Spinal cord (tissue), 10 donors: ENCODE results near the gene TRMT2A. TPM values are rescaled to one million over a fixed set of nuclear protein-coding genes. Genes with fewer than 3 reads are reported as not detected.
A peak's percentile ranks its signal among the peaks of the same experiment; 100 is the strongest.
"Not testable (repeated sequence)": the region's sequence is repeated elsewhere in the genome, so short reads cannot be mapped to it uniquely, and the experiment has no call there.

Experiments
- DNase-seq, 6 donors: peaks; one replicate each; pipeline versions ENCODE4 v3.0.0 to v3.0.0-alpha.2; 2013 to 2015; ENCODE audit warnings: low spot score in 6 of 6, low read depth in 4 of 6
- H3K27ac ChIP-seq: one replicate; pipeline ENCODE4 v1.5.1; 2013; ENCODE audit warnings: low read depth, low read length, control low read depth
- H3K27me3 ChIP-seq: one replicate; pipeline ENCODE4 v1.6.1; 2013; ENCODE audit warnings: low read length; ENCODE audit not compliant: control insufficient read depth, insufficient read depth
- H3K36me3 ChIP-seq: one replicate; pipeline ENCODE4 v1.6.1; 2013; ENCODE audit warnings: low read length; ENCODE audit not compliant: control insufficient read depth, insufficient read depth
- H3K4me1 ChIP-seq: one replicate; pipeline ENCODE4 v1.6.1; 2013; ENCODE audit warnings: low read length; ENCODE audit not compliant: control insufficient read depth, insufficient read depth
- H3K4me3 ChIP-seq: one replicate; pipeline ENCODE4 v1.5.1; 2013; ENCODE audit warnings: low read depth, low read length, control low read depth
- H3K9me3 ChIP-seq: one replicate; pipeline ENCODE4 v1.6.1; 2013; ENCODE audit warnings: low read length; ENCODE audit not compliant: control insufficient read depth, insufficient read depth
- WGBS: methylation state at CpG from one replicate; pipeline ENCODE4 v1.1.5; 2013; ENCODE audit warnings: missing lambda C conversion rate; ENCODE audit not compliant: insufficient coverage; 5-methylcytosine and 5-hydroxymethylcytosine counted together
- polyA plus RNA-seq, 2 donors: library from polyadenylated mRNA; unstranded; fragments of 120-200 nt; gene quantifications; one replicate each; pipeline ENCODE4 v1.2.1, GENCODE V29; 2013; ENCODE audit not compliant: insufficient read length in 2 of 2
- total RNA-seq, 2 donors: library from RNA; depleted of rRNA in 1 of 2; stranded (reverse); fragments of 120-200 nt in 1 of 2; fragments of >200 nt in 1 of 2; gene quantifications; one replicate each; pipeline versions ENCODE4 v1.2.3 to v1.2.4, GENCODE V29; 2013 to 2014
- donor health status: healthy.

Gene TRMT2A
- total and polyA plus RNA-seq, 4 donors = 24.5 to 57.4 (median 50.0) TPM

GRCh38 chr22:20079745-20080444, 37.1 kb downstream of the TRMT2A start, which contains the start of gene DGCR8:
Gene DGCR8, plus strand, starts transcription at chr22:20080241. Its CDS starts 5,723 bp downstream, at chr22:20085964.
- Histone ChIP-seq H3K36me3 (peaks cover 13% of the 10 kb centered on the region), H3K9me3 (no peaks in the 10 kb centered on the region), H3K27me3 (no peaks in the 10 kb centered on the region), H3K4me1 (peaks cover 45% of the 10 kb centered on the region), H3K27ac (peak within 1 kb of the TSS; percentile 97), H3K4me3 (peak within 1 kb of the TSS; percentile 76)
- under 1% methylated on average over 100 of the region's 100 CpGs for WGBS
- DNase-seq = peak; percentile 91 to 98 (median 94)

DNA sequence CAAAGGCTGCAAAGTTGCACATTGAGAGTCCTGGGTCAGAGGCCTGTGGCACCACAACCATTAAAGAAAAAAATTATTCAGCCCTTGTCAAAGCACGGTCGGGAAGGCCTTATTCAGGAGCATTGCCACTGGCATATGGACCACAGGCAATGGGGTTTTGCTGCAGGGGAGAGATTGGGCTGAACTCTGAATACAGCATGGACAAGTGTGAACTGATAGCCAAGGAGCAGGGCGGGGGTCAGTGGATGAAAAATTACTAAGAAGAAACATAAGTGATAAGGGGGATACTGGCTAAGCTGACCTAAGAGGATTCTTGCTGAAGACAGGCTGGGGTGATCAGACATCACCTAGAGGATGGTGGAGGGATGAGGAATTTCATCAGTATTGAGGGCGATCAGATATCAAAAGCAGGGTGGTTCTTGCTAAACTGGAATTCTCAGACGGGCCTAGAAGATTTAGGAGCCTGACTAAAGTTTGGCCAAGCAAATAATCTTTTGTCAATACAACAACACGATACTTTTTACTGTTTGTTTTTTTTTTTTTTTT, 40.3 kb downstream of the TRMT2A start:
- DNase-seq = no peak
- no peaks in the 10 kb centered on the region for H3K9me3 ChIP-seq

DNA sequence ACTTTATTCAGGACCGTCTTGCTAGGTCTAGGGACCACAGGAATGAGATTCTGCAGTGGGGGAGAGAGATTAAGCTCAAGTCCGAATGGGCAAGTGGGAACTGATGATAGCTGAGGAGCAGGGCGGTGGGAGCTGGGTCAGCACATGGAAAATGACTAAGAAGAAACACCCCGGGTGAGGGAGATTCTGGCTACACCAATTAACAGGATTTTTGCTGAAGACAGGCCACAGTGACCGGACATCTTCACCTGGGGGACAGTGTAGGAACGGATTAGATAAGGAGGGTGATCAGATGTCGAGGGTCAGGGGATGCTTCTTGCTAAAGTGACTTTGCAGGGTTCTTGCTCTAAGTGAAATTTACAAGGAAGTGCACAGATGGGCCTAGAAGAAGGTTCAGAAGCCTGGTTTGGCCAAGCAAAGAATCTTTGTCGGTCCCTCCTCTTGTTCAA, 45.5 kb downstream of the TRMT2A start:
- Histone ChIP-seq H3K27me3 (no peaks in the 10 kb centered on the region), H3K4me3 (no peak overlapping the region), H3K27ac (no peak overlapping the region), H3K9me3 (no peaks in the 10 kb centered on the region), H3K4me1 (no peaks in the 10 kb centered on the region), H3K36me3 (peaks cover 2% of the 10 kb centered on the region)
- 94% methylated on average over 8 of the region's 8 CpGs for WGBS
- no peak for DNase-seq

More for the DNA sequence above, 40.3 kb downstream of the TRMT2A start:
- 53% methylated on average over 3 of the region's 6 CpGs for WGBS
- Histone ChIP-seq H3K27ac (no peak overlapping the region), H3K4me1 (peaks cover 18% of the 10 kb centered on the region), H3K36me3 (no peaks in the 10 kb centered on the region), H3K4me3 (no peak overlapping the region), H3K27me3 (no peaks in the 10 kb centered on the region)

- no peaks in the 10 kb centered on the region for H3K4me1 ChIP-seq
- H3K9me3 ChIP-seq = no peaks in the 10 kb centered on the region
- H3K27me3 ChIP-seq = no peaks in the 10 kb centered on the region
- H3K4me3 ChIP-seq = no peak overlapping the region
- peaks cover 16% of the 10 kb centered on the region for H3K36me3 ChIP-seq
- DNase-seq = no peak
- 81% methylated on average over 4 of the region's 7 CpGs for WGBS
- no peak overlapping the region for H3K27ac ChIP-seq
Observed at GRCh38 chr22:20069331-20070042, 47.5 kb downstream of the TRMT2A start.

GRCh38 chr22:20068640-20069039, 48.4 kb downstream of the TRMT2A start:
- H3K4me3 ChIP-seq = no peak overlapping the region
- H3K27ac ChIP-seq = no peak overlapping the region
- H3K27me3 ChIP-seq = no peaks in the 10 kb centered on the region
- no peak for DNase-seq
- H3K36me3 ChIP-seq = peaks cover 24% of the 10 kb centered on the region
- WGBS = 93% methylated on average over 3 of the region's 7 CpGs
- H3K9me3 ChIP-seq = no peaks in the 10 kb centered on the region
- H3K4me1 ChIP-seq = no peaks in the 10 kb centered on the region

DNA sequence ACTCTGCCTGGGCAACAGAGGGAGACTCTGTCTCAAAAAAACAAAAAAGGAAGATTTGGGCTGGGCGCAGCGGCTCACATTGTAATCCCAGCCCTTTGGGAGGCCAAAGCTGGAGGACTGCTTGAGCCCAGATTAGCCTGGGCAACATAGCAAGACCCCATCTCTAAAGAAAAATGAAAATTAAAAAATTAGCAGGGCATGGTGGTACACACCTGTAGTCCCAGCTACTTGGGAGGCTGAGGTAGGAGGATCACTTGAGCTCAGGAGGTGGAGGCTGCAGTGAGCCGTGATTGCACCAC, 49.7 kb downstream of the TRMT2A start:
- H3K27ac ChIP-seq, H3K4me3 ChIP-seq, H3K27me3 ChIP-seq, H3K9me3 ChIP-seq, DNase-seq, H3K4me1 ChIP-seq: not testable (repeated sequence)
- H3K36me3 ChIP-seq = peaks cover 37% of the 10 kb centered on the region
- WGBS = no CpG with 5 or more reads among the region's 3 CpGs

GRCh38 chr22:20066617-20067383, 50.2 kb downstream of the TRMT2A start:
- peaks cover 42% of the 10 kb centered on the region for H3K36me3 ChIP-seq
- no peaks in the 10 kb centered on the region for H3K9me3 ChIP-seq
- DNase-seq = no peak
- no peaks in the 10 kb centered on the region for H3K27me3 ChIP-seq
- no peak overlapping the region for H3K27ac ChIP-seq
- 88% methylated on average over 9 of the region's 11 CpGs for WGBS
- H3K4me3 ChIP-seq = no peak overlapping the region
- H3K4me1 ChIP-seq = no peaks in the 10 kb centered on the region

DNA sequence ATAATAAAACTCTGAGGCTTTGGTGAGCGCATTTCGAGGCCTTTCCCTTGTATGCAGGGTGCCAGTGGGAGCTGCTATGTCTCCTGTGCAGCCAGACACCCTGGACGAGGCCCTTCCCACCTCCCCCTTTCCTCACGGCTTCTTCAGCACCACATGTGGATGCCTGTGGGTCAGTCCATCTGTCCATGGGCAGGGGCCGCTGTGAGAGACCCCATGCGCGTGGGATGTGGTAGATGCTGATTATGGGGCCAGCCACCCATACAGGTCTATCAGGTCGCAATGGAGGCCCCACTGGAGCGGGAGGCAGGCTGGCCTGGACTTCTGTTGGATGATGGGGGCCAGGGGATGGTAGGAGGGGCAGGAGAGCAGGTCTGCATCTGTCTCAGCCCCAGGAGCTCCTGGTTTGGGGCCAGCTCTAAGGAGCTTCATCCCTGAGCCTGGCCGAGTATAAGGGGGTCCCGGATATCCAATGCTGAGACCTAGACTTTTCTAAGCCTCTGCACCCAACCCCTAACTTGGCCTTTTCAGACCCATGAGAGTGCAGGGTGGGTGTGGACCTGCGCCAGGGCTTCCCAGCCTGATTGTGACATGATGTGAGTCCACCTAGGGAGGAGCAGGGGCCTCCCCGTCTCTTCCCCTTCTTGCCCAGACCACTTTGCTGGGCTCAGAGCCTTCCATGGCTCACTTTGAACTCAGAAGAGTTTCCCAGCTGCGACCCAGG, 51.0 kb downstream of the TRMT2A start:
- no peaks in the 10 kb centered on the region for H3K4me1 ChIP-seq
- WGBS = 81% methylated on average over 9 of the region's 14 CpGs
- peaks cover 50% of the 10 kb centered on the region for H3K36me3 ChIP-seq

More for the DNA sequence above, 51.0 kb downstream of the TRMT2A start:
- Histone ChIP-seq H3K27me3 (no peaks in the 10 kb centered on the region), H3K4me3 (no peak overlapping the region), H3K9me3 (no peaks in the 10 kb centered on the region), H3K27ac (no peak overlapping the region)
- no peak for DNase-seq
